ENCODE results near the gene KLC1.

The KLC1 gene

GRCh38 chr14:103675957-103676356, 46.9 kb downstream of the KLC1 start:
- no peak for TF ChIP-seq CTCF (IDR thresholded peaks at IDR 0.05; ENCODE audit: extremely low read depth, missing control alignments)
- no peak for DNase-seq (ENCODE audit: low spot score)

- TF ChIP-seq CTCF (IDR thresholded peaks at IDR 0.05; ENCODE audit: extremely low read depth, missing control alignments) = no peak
- DNase-seq (ENCODE audit: low spot score) = no peak
Observed at GRCh38 chr14:103676881-103677675, 48.1 kb downstream of the KLC1 start.

- DNase-seq (ENCODE audit: low spot score) = peak; percentile 82
- peak; percentile 49 for TF ChIP-seq CTCF (IDR thresholded peaks at IDR 0.05; ENCODE audit: extremely low read depth, missing control alignments)
Observed at GRCh38 chr14:103679351-103679750, 50.3 kb downstream of the KLC1 start.

DNA sequence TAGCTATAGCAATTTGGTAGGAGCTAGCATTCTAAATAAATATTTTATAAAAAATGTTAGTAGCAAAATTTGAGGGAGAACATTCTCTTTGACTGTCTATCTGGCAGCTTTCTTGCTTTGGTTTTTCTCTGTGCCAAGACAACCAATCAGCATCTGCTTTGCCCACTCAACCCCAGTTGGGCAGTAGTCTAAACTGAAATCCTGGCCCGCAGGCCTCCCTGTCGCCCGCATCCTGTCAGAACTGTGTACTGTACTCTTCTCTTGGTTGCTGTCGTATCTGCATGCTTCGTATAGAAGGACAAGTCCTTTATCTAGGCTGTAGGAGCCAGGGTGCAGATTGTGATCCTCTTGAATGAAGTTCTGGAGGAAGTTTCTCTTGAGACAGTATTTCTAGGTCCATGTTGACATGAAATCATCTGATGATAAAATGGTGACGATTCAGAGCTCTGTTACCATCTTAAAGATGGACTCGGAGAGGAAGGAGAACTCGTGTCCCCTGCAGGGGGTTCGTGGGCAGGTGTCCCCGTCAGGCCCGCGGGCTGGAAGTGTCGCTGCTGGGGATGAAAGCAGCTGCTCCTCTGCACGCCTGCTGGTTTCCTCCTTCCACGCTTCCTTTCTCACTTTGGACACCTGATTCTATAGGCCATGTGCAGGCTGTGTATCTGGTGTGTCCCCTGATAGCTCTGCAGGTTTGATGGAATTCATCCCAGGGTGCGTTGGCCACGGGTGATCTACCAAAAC, 51.6 kb downstream of the KLC1 start:
- no peak for TF ChIP-seq CTCF (IDR thresholded peaks at IDR 0.05; ENCODE audit: extremely low read depth, missing control alignments)
- DNase-seq (ENCODE audit: low spot score) = no peak

DNA sequence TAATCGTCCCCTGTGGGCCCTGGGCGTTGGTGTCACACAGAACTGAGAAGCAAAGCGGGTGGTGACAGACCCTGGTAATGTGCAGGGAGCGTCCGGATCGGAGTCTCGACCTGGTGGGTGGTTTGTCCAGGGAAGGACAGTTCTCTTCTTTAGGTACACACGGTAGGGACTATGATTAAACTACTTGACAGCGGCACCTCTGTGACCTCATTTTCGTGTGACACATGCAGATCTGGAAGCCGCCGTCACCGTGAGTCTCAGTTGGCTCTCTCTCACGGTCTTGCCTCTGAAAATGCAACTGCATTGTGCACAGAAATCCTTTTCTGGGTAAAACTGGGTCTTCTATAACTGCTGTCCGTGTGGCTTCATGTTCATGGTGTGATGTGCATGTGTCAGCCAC, 54.1 kb downstream of the KLC1 start:
- TF ChIP-seq CTCF (IDR thresholded peaks at IDR 0.05; ENCODE audit: extremely low read depth, missing control alignments) = no peak
- no peak for DNase-seq (ENCODE audit: low spot score)

GRCh38 chr14:103684471-103684870, 55.5 kb downstream of the KLC1 start:
- no peak for TF ChIP-seq CTCF (IDR thresholded peaks at IDR 0.05; ENCODE audit: extremely low read depth, missing control alignments)
- DNase-seq (ENCODE audit: low spot score) = no peak

GRCh38 chr14:103684871-103685270, 55.9 kb downstream of the KLC1 start:
- no peak for DNase-seq (ENCODE audit: low spot score)
- no peak for TF ChIP-seq CTCF (IDR thresholded peaks at IDR 0.05; ENCODE audit: extremely low read depth, missing control alignments)
